Mesenchymal stem cell (in vitro differentiated cells and primary cell): ENCODE measurements around the gene MYO6.

Experiments used
- DNase-seq: peaks from one replicate; pipeline ENCODE4 v3.0.0-alpha.2; 2013
- H2AFZ ChIP-seq: one replicate; pipeline ENCODE4 v1.6.1; 2013; ENCODE audit warnings: low read depth, mild to moderate bottlenecking, control low read depth, inconsistent platforms, low read length, moderate library complexity
- H2AK5ac ChIP-seq: 2 replicates; pipeline ENCODE4 v1.6.1; 2013; ENCODE audit warnings: low read length, moderate library complexity, mild to moderate bottlenecking, inconsistent platforms; ENCODE audit not compliant: severe bottlenecking
- H2BK120ac ChIP-seq: one replicate; pipeline ENCODE4 v1.6.1; 2013; ENCODE audit warnings: low read depth, mild to moderate bottlenecking, inconsistent platforms, low read length, moderate library complexity
- H2BK12ac ChIP-seq, 2 experiments: one replicate each; pipeline ENCODE4 v1.6.1; 2013; ENCODE audit warnings: inconsistent platforms in 2 of 2, low read length in 2 of 2, mild to moderate bottlenecking in 2 of 2, moderate library complexity in 2 of 2, control low read depth in 1 of 2
- H2BK15ac ChIP-seq: one replicate; pipeline ENCODE4 v1.6.1; 2013; ENCODE audit warnings: mild to moderate bottlenecking, low read depth, inconsistent platforms; ENCODE audit not compliant: poor library complexity, severe bottlenecking
- H2BK5ac ChIP-seq: 2 replicates; pipeline ENCODE4 v1.6.1; 2013; ENCODE audit warnings: low read depth, mild to moderate bottlenecking, low read length, control low read depth, inconsistent platforms; ENCODE audit not compliant: poor library complexity, severe bottlenecking
- H3K14ac ChIP-seq, 2 experiments: one replicate each; pipeline ENCODE4 v1.6.1; 2013; ENCODE audit warnings: inconsistent platforms in 2 of 2, low read length in 2 of 2, control low read depth in 1 of 2, mild to moderate bottlenecking in 1 of 2, moderate library complexity in 1 of 2
- H3K18ac ChIP-seq, 2 experiments: one replicate each; pipeline ENCODE4 v1.6.1; 2013; ENCODE audit warnings: inconsistent platforms in 2 of 2, low read length in 2 of 2, control low read depth in 1 of 2, low read depth in 1 of 2, mild to moderate bottlenecking in 1 of 2
- H3K23ac ChIP-seq, 2 experiments: one replicate each; pipeline ENCODE4 v1.6.1; 2013; ENCODE audit warnings: inconsistent platforms in 2 of 2, low read length in 2 of 2, mild to moderate bottlenecking in 2 of 2, moderate library complexity in 2 of 2, control low read depth in 1 of 2
- H3K27ac ChIP-seq: 2 replicates; pipeline ENCODE4 v1.5.1; 2013; ENCODE audit warnings: mild to moderate bottlenecking, moderate library complexity, low read length, control low read depth, inconsistent platforms; ENCODE audit not compliant: poor library complexity, severe bottlenecking
- H3K27me3 ChIP-seq, 2 experiments: 2 replicates each; pipeline versions ENCODE4 v1.6.1 to v1.7.0; 2013; ENCODE audit warnings: low read length in 2 of 2, mild to moderate bottlenecking in 2 of 2, moderate library complexity in 2 of 2, control low read depth in 1 of 2, inconsistent platforms in 1 of 2; ENCODE audit not compliant: control insufficient read depth in 1 of 2, insufficient read depth in 1 of 2
- H3K36me3 ChIP-seq, 2 experiments: 2 replicates each; pipeline versions ENCODE4 v1.6.1 to v1.7.0; 2013; ENCODE audit warnings: low read length in 2 of 2, control low read depth in 1 of 2, inconsistent platforms in 1 of 2, low read depth in 1 of 2, mild to moderate bottlenecking in 1 of 2; ENCODE audit not compliant: insufficient read depth in 2 of 2, control insufficient read depth in 1 of 2
- H3K4ac ChIP-seq, 2 experiments: one replicate each; pipeline ENCODE4 v1.6.1; 2013; ENCODE audit warnings: inconsistent platforms in 2 of 2, low read length in 2 of 2, mild to moderate bottlenecking in 2 of 2, moderate library complexity in 2 of 2, control low read depth in 1 of 2, low read depth in 1 of 2
- H3K4me1 ChIP-seq: 2 replicates; pipeline ENCODE4 v1.6.1; 2013; ENCODE audit warnings: low read depth, low read length, control low read depth; ENCODE audit not compliant: control insufficient read depth, insufficient read depth
- H3K4me2 ChIP-seq: 2 replicates; pipeline ENCODE4 v1.6.1; 2013; ENCODE audit warnings: low read length, mild to moderate bottlenecking, inconsistent platforms; ENCODE audit not compliant: poor library complexity, severe bottlenecking
- H3K4me3 ChIP-seq, 2 experiments: 2 replicates each; pipeline versions ENCODE4 v1.5.1 to v1.7.0; 2013; ENCODE audit warnings: low read length in 2 of 2, mild to moderate bottlenecking in 2 of 2, control low read depth in 1 of 2, low read depth in 1 of 2; ENCODE audit not compliant: insufficient read depth in 1 of 2
- H3K79me1 ChIP-seq: replicated peaks from 2 replicates; pipeline ENCODE4 v1.6.1; 2013; ENCODE audit warnings: mild to moderate bottlenecking, control low read depth, low read length, inconsistent platforms; ENCODE audit not compliant: poor library complexity, severe bottlenecking
- H3K9ac ChIP-seq: 2 replicates; pipeline ENCODE4 v1.7.0; 2013; ENCODE audit warnings: mild to moderate bottlenecking, low read length, moderate library complexity
- H3K9me3 ChIP-seq: 2 replicates; pipeline ENCODE4 v1.7.0; 2013; ENCODE audit warnings: mild to moderate bottlenecking, low read length; ENCODE audit not compliant: control insufficient read depth
- H4K8ac ChIP-seq: one replicate; pipeline ENCODE4 v1.6.1; 2013; ENCODE audit warnings: inconsistent platforms, mild to moderate bottlenecking, low read length, moderate library complexity
- H4K91ac ChIP-seq: one replicate; pipeline ENCODE4 v1.6.1; 2013; ENCODE audit warnings: mild to moderate bottlenecking, low read length, inconsistent platforms
- WGBS: methylation state at CpG from one replicate; pipeline ENCODE4 v1.1.7; 2013; ENCODE audit warnings: mixed read lengths; 5-methylcytosine and 5-hydroxymethylcytosine counted together

Gene MYO6

GRCh38 chr6:75863001-75863400, 114.0 kb downstream of the MYO6 start:
- no peak for DNase-seq
- Histone ChIP-seq H2AFZ (no peak overlapping the region), H2BK12ac (no peak overlapping the region), H3K27me3 (no peaks in the 10 kb centered on the region), H3K36me3 (peaks cover 25 to 65% of the 10 kb centered on the region in 2 experiments), H3K23ac (no peak overlapping the region), H2AK5ac (no peak overlapping the region), H3K4me1 (no peaks in the 10 kb centered on the region), H3K18ac (no peak overlapping the region), H3K9me3 (no peaks in the 10 kb centered on the region), H2BK5ac (no peak overlapping the region), H3K14ac (no peak overlapping the region), H3K4ac (no peak overlapping the region), H3K27ac (no peak overlapping the region), H2BK120ac (no peak overlapping the region), H4K8ac (no peak overlapping the region), H2BK15ac (no peak overlapping the region), H3K79me1 (peaks cover 7% of the 10 kb centered on the region), H3K4me3 (no peak overlapping the region), H3K9ac (no peak overlapping the region), H4K91ac (no peak overlapping the region), H3K4me2 (no peak overlapping the region)
- WGBS = 98% methylated on average over 3 of the region's 3 CpGs

GRCh38 chr6:75863784-75864183, 114.7 kb downstream of the MYO6 start:
- H3K4me1 ChIP-seq = no peaks in the 10 kb centered on the region
- no peaks in the 10 kb centered on the region for H3K27me3 ChIP-seq
- H2AFZ ChIP-seq = no peak overlapping the region
- no peak overlapping the region for H4K91ac ChIP-seq
- H3K14ac ChIP-seq = no peak overlapping the region
- H3K4ac ChIP-seq = no peak overlapping the region
- H3K27ac ChIP-seq = no peak overlapping the region
- H3K18ac ChIP-seq = no peak overlapping the region
- no peak overlapping the region for H3K9ac ChIP-seq
- no peak overlapping the region for H3K23ac ChIP-seq
- no peak overlapping the region for H3K4me2 ChIP-seq
- H2BK12ac ChIP-seq = no peak overlapping the region
- H3K4me3 ChIP-seq = no peak overlapping the region
- peaks cover 7% of the 10 kb centered on the region for H3K79me1 ChIP-seq
- H2BK120ac ChIP-seq = no peak overlapping the region
- no peak overlapping the region for H2BK5ac ChIP-seq
- no peak overlapping the region for H2BK15ac ChIP-seq
- no peaks in the 10 kb centered on the region for H3K9me3 ChIP-seq
- no peak for DNase-seq
- H2AK5ac ChIP-seq = no peak overlapping the region
- H3K36me3 ChIP-seq = peaks cover 25 to 65% of the 10 kb centered on the region in 2 experiments
- WGBS = 86% methylated on average over 1 of the region's 3 CpGs
- no peak overlapping the region for H4K8ac ChIP-seq

- Histone ChIP-seq H4K8ac (no peak overlapping the region), H3K79me1 (peaks cover 7% of the 10 kb centered on the region), H4K91ac (no peak overlapping the region), H3K27ac (no peak overlapping the region), H2BK15ac (no peak overlapping the region), H2AFZ (no peak overlapping the region), H3K9ac (no peak overlapping the region), H3K27me3 (no peaks in the 10 kb centered on the region), H3K4me2 (no peak overlapping the region), H2BK120ac (no peak overlapping the region), H3K23ac (no peak overlapping the region), H3K18ac (no peak overlapping the region), H2AK5ac (no peak overlapping the region), H2BK12ac (no peak overlapping the region), H3K9me3 (no peaks in the 10 kb centered on the region), H3K4ac (no peak overlapping the region), H3K4me3 (no peak overlapping the region), H3K4me1 (no peaks in the 10 kb centered on the region), H3K14ac (no peak overlapping the region), H2BK5ac (no peak overlapping the region), H3K36me3 (peaks cover 23 to 62% of the 10 kb centered on the region in 2 experiments)
- no peak for DNase-seq
- 93% methylated on average over 2 of the region's 2 CpGs for WGBS
Measured at GRCh38 chr6:75864446-75864845, 115.4 kb downstream of the MYO6 start.

- peaks cover 6% of the 10 kb centered on the region for H3K79me1 ChIP-seq
- H3K18ac ChIP-seq = no peak overlapping the region
- H2BK12ac ChIP-seq = no peak overlapping the region
- no CpG with 5 or more reads among the region's 1 CpG for WGBS
- no peak overlapping the region for H4K91ac ChIP-seq
- no peak overlapping the region for H3K4me3 ChIP-seq
- H4K8ac ChIP-seq = no peak overlapping the region
- no peak overlapping the region for H2AK5ac ChIP-seq
- DNase-seq = no peak
- H2BK120ac ChIP-seq = no peak overlapping the region
- no peak overlapping the region for H3K4me2 ChIP-seq
- no peaks in the 10 kb centered on the region for H3K9me3 ChIP-seq
- no peak overlapping the region for H3K14ac ChIP-seq
- H2BK5ac ChIP-seq = no peak overlapping the region
- no peak overlapping the region for H2AFZ ChIP-seq
- H3K4me1 ChIP-seq = no peaks in the 10 kb centered on the region
- H2BK15ac ChIP-seq = no peak overlapping the region
- H3K27ac ChIP-seq = no peak overlapping the region
- no peak overlapping the region for H3K23ac ChIP-seq
- peaks cover 9 to 46% of the 10 kb centered on the region in 2 experiments for H3K36me3 ChIP-seq
- H3K27me3 ChIP-seq = no peaks in the 10 kb centered on the region
- no peak overlapping the region for H3K4ac ChIP-seq
- no peak overlapping the region for H3K9ac ChIP-seq
Measured at GRCh38 chr6:75870389-75870788, 121.3 kb downstream of the MYO6 start.
